Upper lobe of right lung (tissue), 1 donor: ENCODE data around the gene KRTAP5-7. TPM values are rescaled to one million over a fixed set of nuclear protein-coding genes. Genes with fewer than 3 reads are reported as not detected.

Experiments
- ATAC-seq: fragments of 200-7000 bp; cut with Tn5 transposase; one replicate; pipeline ENCODE4 v1.9.1; 2020; ENCODE audit warnings: mild to moderate bottlenecking, moderate library complexity
- DNase-seq: peaks from one replicate; pipeline ENCODE4 v3.0.0-alpha.2; 2020
- H3K27ac ChIP-seq: fragments of 200-600 bp; one replicate; pipeline ENCODE4 v1.8.0; 2022
- H3K27me3 ChIP-seq: fragments of 200-600 bp; one replicate; pipeline ENCODE4 v1.8.0; 2022; ENCODE audit warnings: mild to moderate bottlenecking
- H3K36me3 ChIP-seq: fragments of 200-600 bp; one replicate; pipeline ENCODE4 v1.8.0; 2022
- H3K4me1 ChIP-seq: fragments of 200-600 bp; one replicate; pipeline ENCODE4 v1.8.0; 2022
- H3K4me3 ChIP-seq: fragments of 200-600 bp; one replicate; pipeline ENCODE4 v1.8.0; 2022; ENCODE audit warnings: mild to moderate bottlenecking
- H3K9me3 ChIP-seq: fragments of 200-600 bp; one replicate; pipeline ENCODE4 v1.8.0; 2022
- intact Hi-C: fragments of 100-400 bp; cut with DNase I; formaldehyde crosslinking; loops from one replicate; pipeline ENCODE4 v1.11.0; 2022
- total RNA-seq: library from RNA; stranded (reverse); fragmentation: NEBNext Ultra II Directional; extraction: Animal tissue kit (Norgen Biotek cat#: 25700); gene quantifications from one replicate; pipeline ENCODE4 v1.2.1, GENCODE V29; 2021
- TF ChIP-seq, protein P1 (sequence below): fragments of 200-600 bp; IDR thresholded peaks from one replicate; pipeline ENCODE4 v1.8.0; 2022; ENCODE audit warnings: antibody characterized with exemption
- donor health status: DM: no; HTN: yes; CAD: no; lungs with severe emphysema.

Gene KRTAP5-7
- total RNA-seq, 1 donor from 2014 or later, result 0.46 TPM

DNA sequence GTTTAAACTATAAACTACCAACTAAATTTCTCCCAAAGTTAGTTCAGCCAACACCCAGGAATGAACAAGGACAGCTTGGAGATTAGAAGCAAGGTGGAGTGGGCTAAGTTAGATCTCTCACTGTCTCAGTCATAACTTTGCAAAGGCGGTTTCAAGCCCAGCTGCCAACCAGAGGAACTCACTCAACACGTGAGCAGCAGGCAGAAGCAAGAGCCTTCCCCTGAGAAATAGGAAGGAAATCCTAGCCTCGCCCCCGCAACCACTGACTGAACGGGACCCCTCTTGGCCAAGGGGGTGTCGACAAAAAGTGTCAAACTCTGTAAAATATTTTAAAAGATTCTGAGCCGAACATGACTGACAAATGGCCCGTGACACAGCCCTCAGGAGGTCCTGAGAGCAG lies 16.8 kb downstream of the KRTAP5-7 start:
- TF ChIP-seq, protein P1, sequence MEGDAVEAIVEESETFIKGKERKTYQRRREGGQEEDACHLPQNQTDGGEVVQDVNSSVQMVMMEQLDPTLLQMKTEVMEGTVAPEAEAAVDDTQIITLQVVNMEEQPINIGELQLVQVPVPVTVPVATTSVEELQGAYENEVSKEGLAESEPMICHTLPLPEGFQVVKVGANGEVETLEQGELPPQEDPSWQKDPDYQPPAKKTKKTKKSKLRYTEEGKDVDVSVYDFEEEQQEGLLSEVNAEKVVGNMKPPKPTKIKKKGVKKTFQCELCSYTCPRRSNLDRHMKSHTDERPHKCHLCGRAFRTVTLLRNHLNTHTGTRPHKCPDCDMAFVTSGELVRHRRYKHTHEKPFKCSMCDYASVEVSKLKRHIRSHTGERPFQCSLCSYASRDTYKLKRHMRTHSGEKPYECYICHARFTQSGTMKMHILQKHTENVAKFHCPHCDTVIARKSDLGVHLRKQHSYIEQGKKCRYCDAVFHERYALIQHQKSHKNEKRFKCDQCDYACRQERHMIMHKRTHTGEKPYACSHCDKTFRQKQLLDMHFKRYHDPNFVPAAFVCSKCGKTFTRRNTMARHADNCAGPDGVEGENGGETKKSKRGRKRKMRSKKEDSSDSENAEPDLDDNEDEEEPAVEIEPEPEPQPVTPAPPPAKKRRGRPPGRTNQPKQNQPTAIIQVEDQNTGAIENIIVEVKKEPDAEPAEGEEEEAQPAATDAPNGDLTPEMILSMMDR, result no peak
- H3K27ac ChIP-seq, result no peak overlapping the region
- ATAC-seq, result peak; percentile 52
- H3K36me3 ChIP-seq, result no peaks in the 10 kb centered on the region
- DNase-seq, result no peak
- H3K4me3 ChIP-seq, result no peak overlapping the region
- no peaks in the 10 kb centered on the region for H3K9me3 ChIP-seq
- no peaks in the 10 kb centered on the region for H3K27me3 ChIP-seq
- intact Hi-C loops, result no loop called here
- no peaks in the 10 kb centered on the region for H3K4me1 ChIP-seq

GRCh38 chr11:71544525-71545214 lies 17.6 kb downstream of the KRTAP5-7 start:
- intact Hi-C loops, result no loop called here
- TF ChIP-seq, protein P1, result no peak

DNA sequence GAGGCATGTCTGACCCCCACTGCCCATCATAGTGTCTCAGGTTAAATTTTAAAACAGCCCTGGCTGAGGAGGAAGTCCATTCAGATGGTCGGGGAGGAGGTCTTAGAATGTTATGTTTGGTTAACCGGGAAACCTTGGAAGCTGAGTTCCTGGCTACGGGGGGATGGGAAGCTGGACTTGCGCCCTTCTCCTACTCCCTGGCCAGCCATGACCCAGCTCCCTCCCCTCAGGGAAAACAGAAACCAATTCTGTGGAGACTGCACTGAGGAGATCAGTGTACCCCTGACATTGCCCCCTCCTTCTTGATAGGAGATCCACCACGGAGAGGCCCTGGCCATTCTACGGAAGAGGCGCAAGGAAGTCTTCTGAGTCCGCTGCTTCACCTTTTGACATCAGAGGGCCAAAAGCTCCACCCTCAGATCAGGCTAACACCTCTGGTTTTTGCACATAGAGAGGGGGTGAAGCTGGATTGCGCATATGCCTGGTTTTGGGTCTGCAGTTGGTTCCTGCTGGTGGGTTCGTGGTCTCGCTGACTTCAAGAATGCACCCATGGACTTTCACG lies 18.4 kb downstream of the KRTAP5-7 start:
- Histone ChIP-seq H3K27me3 (no peaks in the 10 kb centered on the region), H3K4me1 (no peaks in the 10 kb centered on the region), H3K27ac (no peak overlapping the region), H3K36me3 (no peaks in the 10 kb centered on the region), H3K4me3 (no peak overlapping the region), H3K9me3 (no peaks in the 10 kb centered on the region)
- TF ChIP-seq, protein P1, result no peak
- DNase-seq (no peak), ATAC-seq (no peak)
- intact Hi-C loops, result no loop called here

More at GRCh38 chr11:71544525-71545214, 17.6 kb downstream of the KRTAP5-7 start:
- H3K27ac ChIP-seq, result no peak overlapping the region
- H3K4me1 ChIP-seq, result no peaks in the 10 kb centered on the region
- no peak for DNase-seq
- H3K4me3 ChIP-seq, result no peak overlapping the region
- H3K27me3 ChIP-seq, result no peaks in the 10 kb centered on the region
- H3K9me3 ChIP-seq, result no peaks in the 10 kb centered on the region
- ATAC-seq, result no peak
- H3K36me3 ChIP-seq, result no peaks in the 10 kb centered on the region

- no peak within 1 kb of the TSS for H3K4me3 ChIP-seq
- no peaks in the 10 kb centered on the region for H3K27me3 ChIP-seq
- intact Hi-C loops, result no loop called here
- no peak within 1 kb of the TSS for H3K27ac ChIP-seq
- no peak for ATAC-seq
- DNase-seq, result no peak
- H3K4me1 ChIP-seq, result no peaks in the 10 kb centered on the region
- no peaks in the 10 kb centered on the region for H3K9me3 ChIP-seq
- no peaks in the 10 kb centered on the region for H3K36me3 ChIP-seq
- TF ChIP-seq, protein P1, result no peak
Observed at GRCh38 chr11:71548120-71548519, 21.1 kb downstream of the KRTAP5-7 start, which contains the start of gene KRTAP5-9. Gene KRTAP5-9 (plus strand): TSS chr11:71548420. CDS start chr11:71548658, 238 bp downstream.

DNA sequence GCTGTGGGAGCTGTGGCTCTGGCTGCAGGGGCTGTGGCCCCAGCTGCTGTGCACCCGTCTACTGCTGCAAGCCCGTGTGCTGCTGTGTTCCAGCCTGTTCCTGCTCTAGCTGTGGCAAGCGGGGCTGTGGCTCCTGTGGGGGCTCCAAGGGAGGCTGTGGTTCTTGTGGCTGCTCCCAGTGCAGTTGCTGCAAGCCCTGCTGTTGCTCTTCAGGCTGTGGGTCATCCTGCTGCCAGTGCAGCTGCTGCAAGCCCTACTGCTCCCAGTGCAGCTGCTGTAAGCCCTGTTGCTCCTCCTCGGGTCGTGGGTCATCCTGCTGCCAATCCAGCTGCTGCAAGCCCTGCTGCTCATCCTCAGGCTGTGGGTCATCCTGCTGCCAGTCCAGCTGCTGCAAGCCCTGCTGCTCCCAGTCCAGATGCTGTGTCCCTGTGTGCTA lies 21.7 kb downstream of the KRTAP5-7 start:
- no peaks in the 10 kb centered on the region for H3K4me1 ChIP-seq
- DNase-seq (no peak), ATAC-seq (no peak)
- no peak overlapping the region for H3K27ac ChIP-seq
- H3K36me3 ChIP-seq, result no peaks in the 10 kb centered on the region
- intact Hi-C loops, result no loop called here
- no peaks in the 10 kb centered on the region for H3K9me3 ChIP-seq
- TF ChIP-seq, protein P1, result no peak
- no peaks in the 10 kb centered on the region for H3K27me3 ChIP-seq
- no peak overlapping the region for H3K4me3 ChIP-seq
